ENCODE data around the gene POLR3F.
"Not testable (repeated sequence)": the region's sequence is repeated elsewhere in the genome, so short reads cannot be mapped to it uniquely, and the experiment has no call there.

POLR3F gene

GRCh38 chr20:18504479-18505060 is 37.4 kb downstream of the POLR3F start:
- no peak for DNase-seq (ENCODE audit: low read depth)

GRCh38 chr20:18506744-18507143 is 39.6 kb downstream of the POLR3F start:
- no peak for DNase-seq (ENCODE audit: low read depth)

- peak; percentile 92 for DNase-seq (ENCODE audit: low read depth)
Observed at GRCh38 chr20:18507218-18508191, 40.3 kb downstream of the POLR3F start, which contains the start of gene SEC23B. TSS of gene SEC23B (plus strand) at chr20:18507940. CDS start at chr20:18510836, 2,896 bp downstream.

DNA sequence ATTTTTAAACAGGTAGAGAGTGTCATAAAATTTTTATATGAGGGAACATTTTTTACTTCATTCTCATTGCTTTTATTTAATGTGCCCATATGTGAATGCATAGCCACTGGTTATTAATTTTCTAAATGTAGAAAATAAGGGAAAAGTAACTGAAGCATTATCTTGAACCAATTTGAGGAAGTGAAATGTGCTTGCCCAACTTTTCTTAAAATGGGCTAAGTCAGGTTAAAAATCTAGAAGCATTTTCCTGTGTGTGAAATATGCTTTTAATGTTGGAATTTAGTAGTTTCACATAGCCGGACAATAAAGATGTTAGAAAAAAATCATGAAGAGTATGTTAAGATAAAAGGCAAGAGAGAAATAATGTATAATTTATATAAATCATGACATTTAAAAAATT is 44.4 kb downstream of the POLR3F start:
- no peak for DNase-seq (ENCODE audit: low read depth)

DNA sequence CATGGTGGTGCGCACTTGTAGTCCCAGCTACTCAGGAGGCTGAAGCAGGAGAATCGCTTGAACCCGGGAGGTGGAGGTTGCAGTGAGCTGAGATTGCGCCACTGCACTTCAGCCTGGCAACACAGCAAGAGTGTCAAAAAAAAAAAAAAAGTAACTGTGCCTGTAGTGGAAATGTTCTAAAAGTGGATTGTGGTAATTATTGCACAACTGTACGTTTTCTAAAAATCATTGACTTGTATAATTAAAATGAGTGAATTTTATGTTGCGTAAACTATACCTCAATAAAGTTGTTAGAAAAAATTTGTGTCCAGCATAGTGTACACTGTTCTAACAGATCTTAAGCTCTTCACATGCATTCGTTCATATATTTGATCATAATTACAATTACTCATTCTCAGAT is 46.0 kb downstream of the POLR3F start:
- DNase-seq (ENCODE audit: low read depth): no peak

GRCh38 chr20:18514127-18514526 is 46.9 kb downstream of the POLR3F start:
- DNase-seq (ENCODE audit: low read depth): no peak

DNA sequence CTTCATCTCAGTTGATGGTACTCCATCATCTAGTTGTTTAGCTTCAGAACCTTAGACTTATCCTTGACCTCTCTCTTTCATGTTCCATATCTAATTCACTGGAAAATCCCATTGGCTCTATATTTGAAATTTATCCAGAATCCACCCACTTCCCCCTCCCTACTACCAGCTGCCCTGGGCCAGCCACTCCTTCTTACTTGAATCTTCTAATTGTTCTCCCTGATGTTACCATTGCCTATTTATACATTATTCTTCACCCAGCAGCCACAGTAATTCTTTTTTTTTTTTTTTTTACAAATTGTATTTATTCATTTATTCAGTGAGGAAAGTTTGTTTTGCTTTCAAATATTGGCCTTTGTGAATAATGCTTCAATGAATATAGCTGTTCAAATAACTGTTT is 48.8 kb downstream of the POLR3F start:
- no peak for DNase-seq (ENCODE audit: low read depth)

- DNase-seq (ENCODE audit: low read depth): not testable (repeated sequence)
Observed at GRCh38 chr20:18522066-18522465, 54.9 kb downstream of the POLR3F start.

- no peak for DNase-seq (ENCODE audit: low read depth)
Observed at GRCh38 chr20:18523066-18523465, 55.9 kb downstream of the POLR3F start.

GRCh38 chr20:18524646-18525045 is 57.5 kb downstream of the POLR3F start:
- DNase-seq (ENCODE audit: low read depth): no peak

GRCh38 chr20:18526761-18527160 is 59.6 kb downstream of the POLR3F start:
- DNase-seq (ENCODE audit: low read depth): not testable (repeated sequence)

GRCh38 chr20:18527339-18527738 is 60.1 kb downstream of the POLR3F start:
- DNase-seq (ENCODE audit: low read depth): no peak

DNA sequence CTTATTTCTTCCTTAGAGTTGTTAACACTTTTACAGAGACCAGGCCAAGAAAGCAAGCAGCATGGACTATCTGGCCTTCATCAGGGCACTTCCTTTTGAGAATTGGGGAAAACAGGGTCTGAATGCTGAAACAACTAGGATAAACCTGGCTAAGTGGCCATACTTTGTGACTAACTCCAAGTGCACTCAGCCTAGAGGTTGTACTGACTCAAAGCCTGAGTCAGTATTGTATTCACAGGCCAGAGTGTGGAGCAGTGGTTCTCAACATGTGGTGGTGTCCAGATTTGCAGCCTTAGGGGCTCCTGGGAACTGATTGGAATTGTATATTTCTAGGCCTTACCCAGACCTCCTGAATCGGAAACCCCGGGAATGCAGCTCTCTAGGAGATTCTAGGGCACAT is 60.6 kb downstream of the POLR3F start:
- no peak for DNase-seq (ENCODE audit: low read depth)

DNA sequence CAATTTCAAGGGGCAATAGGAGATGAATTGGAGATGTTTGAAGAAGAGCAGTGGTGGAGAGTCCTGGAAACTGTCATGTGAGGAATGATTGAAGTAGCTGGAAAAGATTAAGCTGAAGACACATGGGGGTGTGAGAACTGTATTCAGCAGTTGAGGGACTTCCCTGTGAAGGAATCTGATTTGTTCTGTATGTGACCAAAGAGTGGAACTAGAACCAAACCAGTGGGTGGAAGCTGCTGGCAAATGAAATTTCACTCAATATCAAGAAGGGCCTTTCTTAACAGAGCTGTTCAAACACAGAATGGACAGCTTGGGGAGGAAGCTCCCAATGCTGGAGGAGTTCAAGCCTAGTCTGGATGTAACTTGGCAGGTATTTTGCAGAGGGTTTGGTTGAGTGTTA is 61.9 kb downstream of the POLR3F start:
- DNase-seq (ENCODE audit: low read depth): no peak

DNA sequence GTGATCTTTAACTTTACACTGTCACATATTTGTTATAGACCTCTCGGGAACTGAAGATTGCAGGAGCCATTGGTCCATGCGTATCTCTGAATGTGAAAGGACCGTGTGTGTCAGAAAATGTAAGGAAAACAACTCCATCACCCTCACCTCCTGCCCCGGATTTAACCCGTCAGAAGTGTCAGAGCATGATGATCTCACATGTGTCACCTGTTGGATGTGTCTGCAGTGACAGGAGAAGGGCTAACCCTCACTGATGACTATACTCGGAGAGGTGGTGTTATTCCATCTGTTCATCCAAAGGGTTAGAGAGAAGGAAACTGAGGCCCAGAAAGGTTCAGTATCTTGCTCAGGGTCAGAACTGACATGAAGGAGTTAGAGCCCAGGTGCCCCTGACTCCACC is 65.4 kb downstream of the POLR3F start:
- no peak for DNase-seq (ENCODE audit: low read depth)

GRCh38 chr20:18533491-18533890 is 66.3 kb downstream of the POLR3F start:
- no peak for DNase-seq (ENCODE audit: low read depth)

DNA sequence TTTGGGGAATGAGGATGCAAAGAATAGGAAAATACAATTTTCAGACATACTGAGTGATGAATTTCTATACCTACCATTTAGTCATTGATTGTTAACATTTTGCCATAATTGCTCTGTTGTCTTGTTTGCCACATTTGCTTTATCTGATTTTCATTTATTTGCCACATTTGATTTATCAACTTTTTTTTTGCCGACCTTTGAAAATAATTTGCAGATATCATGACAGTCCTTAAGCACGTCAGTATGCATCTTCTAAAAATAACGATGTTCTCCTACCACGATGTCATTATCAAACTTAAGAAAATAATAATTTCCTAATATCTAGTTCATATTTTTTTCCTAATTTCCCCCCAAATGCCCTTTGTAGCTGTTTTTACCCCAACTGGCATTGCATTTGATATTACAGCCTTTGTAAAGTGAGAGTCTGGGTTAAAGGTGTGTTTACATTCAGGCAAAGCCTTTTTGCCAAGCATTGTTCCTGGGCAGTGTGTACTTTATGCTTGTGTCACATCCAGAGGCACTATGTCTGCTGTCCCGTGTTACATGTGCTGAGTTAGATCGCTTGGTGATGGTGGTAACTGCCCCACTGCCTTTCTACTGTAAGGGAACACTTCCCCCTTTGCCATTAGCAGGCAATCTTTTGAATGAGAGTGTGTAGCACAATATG is 66.9 kb downstream of the POLR3F start:
- no peak for DNase-seq (ENCODE audit: low read depth)
